ENCODE measurements around the gene CHAT. TPM values are rescaled to one million over a fixed set of nuclear protein-coding genes. Genes with fewer than 3 reads are reported as not detected.

Gene CHAT
- total and polyA plus RNA-seq, 2 of the 13 experiments (the other 11 are each of a cell fraction or from before 2014, with no cell fraction given): not detected

DNA sequence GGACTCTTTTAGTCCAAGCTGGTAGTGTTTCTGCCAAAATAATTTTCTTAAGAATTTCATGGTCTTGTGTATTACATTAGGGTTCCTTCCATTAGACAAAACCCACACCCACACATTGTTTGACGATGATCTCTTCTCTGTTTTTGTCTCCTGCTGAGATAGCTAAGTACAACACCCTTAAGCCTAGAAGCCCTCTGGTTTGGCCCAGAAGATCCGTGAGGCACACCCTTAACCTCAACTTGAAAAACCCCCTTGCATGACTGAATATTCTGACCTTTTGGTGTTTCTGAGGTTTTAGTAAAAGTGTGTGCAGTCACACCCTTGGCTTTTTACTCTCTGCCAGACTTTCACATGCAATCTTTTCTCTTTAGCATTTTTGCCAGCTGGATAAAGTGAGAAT lies 45.6 kb upstream of the CHAT start:
- H3K27ac ChIP-seq (ENCODE audit: extremely low read length, insufficient read depth, low read length): no peak overlapping the region
- 2% methylated on average over 2 of the region's 2 CpGs for WGBS (ENCODE audit: low lambda C conversion rate)
- ChIA-PET CTCF (ENCODE audit: low intra/inter-chr PET ratio, low total read pairs) (no interaction called here), POLR2A (no interaction called here)
- intact Hi-C loops (cut with micrococcal nuclease; ENCODE audit: unreplicated experiment) (no loop called here), in situ Hi-C loops (cut with HindIII; ENCODE audit: extremely low pct_ligation_motif_present, low pct_unique_long_range_greater_than_20kb) (no loop called here)
- peaks cover 4 to 6% of the 10 kb centered on the region in 2 experiments; a peak in 2 of 5 replicates for H3K27me3 ChIP-seq (ENCODE audit: control insufficient read depth in 1 of 2, insufficient read depth in 2 of 2, low read length in 2 of 2)
- 0 out of 2 replicates have a peak, but pooled peaks cover 7% of the 10 kb centered on the region for H3K4me1 ChIP-seq (ENCODE audit: insufficient read depth, low read length)
- no peaks in the 10 kb centered on the region for H4K20me1 ChIP-seq (ENCODE audit: insufficient read depth, low read length)
- no peak for FAIRE-seq
- no peak overlapping the region for H3K9ac ChIP-seq (ENCODE audit: insufficient read depth, low read depth, low read length)
- DNase-seq (ENCODE audit: low spot score): no peak
- H3K4me3 ChIP-seq (replicated peaks in 1 of 3; ENCODE audit: insufficient read depth in 1 of 3, low read depth in 2 of 3, low read length in 3 of 3): no peak overlapping the region
- ATAC-seq: no peak
- no peaks in the 10 kb centered on the region for H3K36me3 ChIP-seq (replicated peaks in 1 of 2; ENCODE audit: control insufficient read depth in 1 of 2, insufficient read depth in 2 of 2, low read length in 2 of 2)
- no peak overlapping the region for H3K4me2 ChIP-seq (ENCODE audit: low read depth, low read length)
- no peak overlapping the region for H2AFZ ChIP-seq (ENCODE audit: low read length)
- BruUV-seq (replicated peaks): no TSS peak
- H3K79me2 ChIP-seq (ENCODE audit: insufficient read depth, low read length): no peaks in the 10 kb centered on the region
- no peaks in the 10 kb centered on the region for H3K9me3 ChIP-seq (ENCODE audit: low read length)
- TF ChIP-seq ZNF543 (CRISPR knock-in tag; IDR thresholded peaks at IDR 0.05) (no peak), ZKSCAN1 (IDR thresholded peaks at IDR 0.05; ENCODE audit: low read length) (no peak), ZNF776 (CRISPR knock-in tag; IDR thresholded peaks at IDR 0.05) (no peak), NFIB (CRISPR knock-in tag; IDR thresholded peaks at IDR 0.05; ENCODE audit: borderline replicate concordance) (no peak), BHLHE40 (IDR thresholded peaks at IDR 0.05; ENCODE audit: low read length) (no peak), FOXJ3 (CRISPR knock-in tag; IDR thresholded peaks at IDR 0.05; ENCODE audit: borderline replicate concordance) (no peak), MYC (CRISPR knock-in tag; IDR thresholded peaks at IDR 0.05; ENCODE audit: borderline replicate concordance) (no peak)
- TF ChIP-seq, protein P1, sequence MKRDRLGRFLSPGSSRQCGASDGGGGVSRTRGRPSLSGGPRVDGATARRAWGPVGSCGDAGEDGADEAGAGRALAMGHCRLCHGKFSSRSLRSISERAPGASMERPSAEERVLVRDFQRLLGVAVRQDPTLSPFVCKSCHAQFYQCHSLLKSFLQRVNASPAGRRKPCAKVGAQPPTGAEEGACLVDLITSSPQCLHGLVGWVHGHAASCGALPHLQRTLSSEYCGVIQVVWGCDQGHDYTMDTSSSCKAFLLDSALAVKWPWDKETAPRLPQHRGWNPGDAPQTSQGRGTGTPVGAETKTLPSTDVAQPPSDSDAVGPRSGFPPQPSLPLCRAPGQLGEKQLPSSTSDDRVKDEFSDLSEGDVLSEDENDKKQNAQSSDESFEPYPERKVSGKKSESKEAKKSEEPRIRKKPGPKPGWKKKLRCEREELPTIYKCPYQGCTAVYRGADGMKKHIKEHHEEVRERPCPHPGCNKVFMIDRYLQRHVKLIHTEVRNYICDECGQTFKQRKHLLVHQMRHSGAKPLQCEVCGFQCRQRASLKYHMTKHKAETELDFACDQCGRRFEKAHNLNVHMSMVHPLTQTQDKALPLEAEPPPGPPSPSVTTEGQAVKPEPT (CRISPR knock-in tag; IDR thresholded peaks at IDR 0.05; ENCODE audit: low read depth): no peak
- TF ChIP-seq, protein P2, sequence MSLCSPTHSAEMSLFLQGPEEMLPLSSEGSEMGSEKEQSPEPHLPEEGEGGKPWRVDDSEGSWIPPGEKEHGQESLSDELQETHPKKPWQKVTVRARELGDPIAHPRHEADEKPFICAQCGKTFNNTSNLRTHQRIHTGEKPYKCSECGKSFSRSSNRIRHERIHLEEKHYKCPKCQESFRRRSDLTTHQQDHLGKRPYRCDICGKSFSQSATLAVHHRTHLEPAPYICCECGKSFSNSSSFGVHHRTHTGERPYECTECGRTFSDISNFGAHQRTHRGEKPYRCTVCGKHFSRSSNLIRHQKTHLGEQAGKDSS (CRISPR knock-in tag; IDR thresholded peaks at IDR 0.05; ENCODE audit: borderline replicate concordance, low read depth): no peak
- TF ChIP-seq, protein P3, sequence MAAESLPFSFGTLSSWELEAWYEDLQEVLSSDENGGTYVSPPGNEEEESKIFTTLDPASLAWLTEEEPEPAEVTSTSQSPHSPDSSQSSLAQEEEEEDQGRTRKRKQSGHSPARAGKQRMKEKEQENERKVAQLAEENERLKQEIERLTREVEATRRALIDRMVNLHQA (CRISPR knock-in tag; IDR thresholded peaks at IDR 0.05): no peak
- TF ChIP-seq, protein P4, sequence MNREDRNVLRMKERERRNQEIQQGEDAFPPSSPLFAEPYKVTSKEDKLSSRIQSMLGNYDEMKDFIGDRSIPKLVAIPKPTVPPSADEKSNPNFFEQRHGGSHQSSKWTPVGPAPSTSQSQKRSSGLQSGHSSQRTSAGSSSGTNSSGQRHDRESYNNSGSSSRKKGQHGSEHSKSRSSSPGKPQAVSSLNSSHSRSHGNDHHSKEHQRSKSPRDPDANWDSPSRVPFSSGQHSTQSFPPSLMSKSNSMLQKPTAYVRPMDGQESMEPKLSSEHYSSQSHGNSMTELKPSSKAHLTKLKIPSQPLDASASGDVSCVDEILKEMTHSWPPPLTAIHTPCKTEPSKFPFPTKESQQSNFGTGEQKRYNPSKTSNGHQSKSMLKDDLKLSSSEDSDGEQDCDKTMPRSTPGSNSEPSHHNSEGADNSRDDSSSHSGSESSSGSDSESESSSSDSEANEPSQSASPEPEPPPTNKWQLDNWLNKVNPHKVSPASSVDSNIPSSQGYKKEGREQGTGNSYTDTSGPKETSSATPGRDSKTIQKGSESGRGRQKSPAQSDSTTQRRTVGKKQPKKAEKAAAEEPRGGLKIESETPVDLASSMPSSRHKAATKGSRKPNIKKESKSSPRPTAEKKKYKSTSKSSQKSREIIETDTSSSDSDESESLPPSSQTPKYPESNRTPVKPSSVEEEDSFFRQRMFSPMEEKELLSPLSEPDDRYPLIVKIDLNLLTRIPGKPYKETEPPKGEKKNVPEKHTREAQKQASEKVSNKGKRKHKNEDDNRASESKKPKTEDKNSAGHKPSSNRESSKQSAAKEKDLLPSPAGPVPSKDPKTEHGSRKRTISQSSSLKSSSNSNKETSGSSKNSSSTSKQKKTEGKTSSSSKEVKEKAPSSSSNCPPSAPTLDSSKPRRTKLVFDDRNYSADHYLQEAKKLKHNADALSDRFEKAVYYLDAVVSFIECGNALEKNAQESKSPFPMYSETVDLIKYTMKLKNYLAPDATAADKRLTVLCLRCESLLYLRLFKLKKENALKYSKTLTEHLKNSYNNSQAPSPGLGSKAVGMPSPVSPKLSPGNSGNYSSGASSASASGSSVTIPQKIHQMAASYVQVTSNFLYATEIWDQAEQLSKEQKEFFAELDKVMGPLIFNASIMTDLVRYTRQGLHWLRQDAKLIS (CRISPR knock-in tag; IDR thresholded peaks at IDR 0.05): no peak
- TF ChIP-seq, protein P5, sequence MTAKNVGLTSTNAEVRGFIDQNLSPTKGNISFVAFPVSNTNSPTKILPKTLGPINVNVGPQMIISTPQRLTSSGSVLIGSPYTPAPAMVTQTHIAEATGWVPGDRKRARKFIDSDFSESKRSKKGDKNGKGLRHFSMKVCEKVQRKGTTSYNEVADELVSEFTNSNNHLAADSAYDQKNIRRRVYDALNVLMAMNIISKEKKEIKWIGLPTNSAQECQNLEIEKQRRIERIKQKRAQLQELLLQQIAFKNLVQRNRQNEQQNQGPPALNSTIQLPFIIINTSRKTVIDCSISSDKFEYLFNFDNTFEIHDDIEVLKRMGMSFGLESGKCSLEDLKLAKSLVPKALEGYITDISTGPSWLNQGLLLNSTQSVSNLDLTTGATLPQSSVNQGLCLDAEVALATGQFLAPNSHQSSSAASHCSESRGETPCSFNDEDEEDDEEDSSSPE (CRISPR knock-in tag; IDR thresholded peaks at IDR 0.05): no peak

All from HepG2 (cell line).